NCI-H2196 treated with DMSO at 0.1 percent for 48 hours (cell line): ENCODE data around the gene KPNA2.
"Not testable (repeated sequence)": the region's sequence is repeated elsewhere in the genome, so short reads cannot be mapped to it uniquely, and the experiment has no call there.

Experiments used
- DNase-seq: peaks from one replicate; lab custom pipeline; 2025; ENCODE audit not compliant: unreplicated experiment; lab: John Stamatoyannopoulos, UW

The KPNA2 gene

DNA sequence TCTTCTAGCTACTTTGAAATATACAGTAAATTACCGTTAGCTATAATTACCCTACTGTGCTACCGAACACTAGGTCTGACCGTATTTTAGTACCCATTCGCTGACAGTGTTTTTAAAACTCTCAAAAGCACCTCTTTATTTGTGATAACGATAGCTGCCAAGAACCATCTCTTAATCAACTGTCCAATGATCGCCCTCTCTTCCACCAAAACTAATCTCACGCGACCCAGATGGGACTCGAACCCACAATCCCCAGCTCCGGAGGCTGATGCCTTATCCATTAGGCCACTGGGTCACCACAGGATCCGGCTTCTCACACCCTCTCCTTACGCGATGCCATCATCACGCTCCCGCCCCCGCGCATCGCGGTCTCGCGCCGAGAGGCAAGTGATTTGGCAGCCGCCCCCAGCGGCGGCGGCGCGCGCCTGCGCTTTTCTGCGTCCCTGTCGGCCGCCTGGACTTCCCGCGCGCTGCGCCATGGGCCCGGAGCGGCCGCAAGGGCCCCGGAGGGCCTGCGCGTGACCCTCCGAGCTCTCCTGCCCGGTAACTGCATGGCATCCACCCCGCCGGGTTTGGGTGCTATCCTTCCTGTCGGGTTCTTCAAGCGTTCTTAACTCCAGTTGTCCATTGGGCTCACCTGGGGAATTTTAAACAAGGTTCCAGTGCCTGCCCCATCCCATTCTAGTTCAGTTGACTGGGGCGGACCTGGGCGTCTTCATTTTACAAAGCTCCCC lies 15.7 kb upstream of the KPNA2 start:
- peak; percentile 93 for DNase-seq

DNA sequence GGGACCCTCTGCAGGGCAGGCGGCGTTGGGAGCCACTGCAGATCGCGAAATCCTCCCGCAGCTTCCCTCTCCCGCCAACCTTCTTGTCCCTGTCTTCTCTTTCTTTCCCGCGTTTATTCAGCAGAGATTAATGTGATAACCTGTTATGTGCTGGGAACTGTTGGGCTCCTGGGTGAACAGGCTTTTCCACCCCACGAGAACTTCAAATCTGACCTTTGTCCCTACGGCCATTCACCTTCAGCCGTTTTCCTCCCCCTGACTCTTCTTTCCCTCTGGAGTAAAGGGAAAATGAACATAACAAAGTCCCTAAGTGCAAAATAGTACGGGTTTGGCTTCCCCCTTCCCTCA lies 15.2 kb upstream of the KPNA2 start:
- DNase-seq: peak; percentile 36

- not testable (repeated sequence) for DNase-seq
These were observed 14.7 kb upstream of the KPNA2 start for GRCh38 chr17:68020791-68021190.

DNA sequence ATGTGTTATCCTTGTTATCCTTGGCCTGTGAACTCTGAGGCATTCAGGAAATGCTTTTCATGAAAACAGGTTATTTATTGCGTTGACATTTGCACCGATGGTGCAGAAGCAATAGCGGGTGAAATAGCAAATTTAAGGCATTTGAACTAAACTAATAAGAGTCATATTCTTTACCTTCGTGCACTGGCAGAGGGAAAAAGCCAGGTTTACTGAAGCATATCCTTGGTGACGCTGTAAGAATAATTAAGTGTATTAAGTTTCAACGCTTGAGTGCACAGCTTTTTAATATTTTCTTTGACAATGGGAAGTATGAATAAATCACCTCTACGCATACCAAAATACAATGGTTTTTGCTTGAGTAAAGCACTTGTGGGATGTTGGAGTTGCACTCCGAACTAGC lies 13.6 kb upstream of the KPNA2 start:
- DNase-seq: no peak

- not testable (repeated sequence) for DNase-seq
These were observed 13.0 kb upstream of the KPNA2 start for GRCh38 chr17:68022547-68022946.

- DNase-seq: peak; percentile 91
These were observed 5.9 kb upstream of the KPNA2 start for GRCh38 chr17:68029512-68030215.

DNA sequence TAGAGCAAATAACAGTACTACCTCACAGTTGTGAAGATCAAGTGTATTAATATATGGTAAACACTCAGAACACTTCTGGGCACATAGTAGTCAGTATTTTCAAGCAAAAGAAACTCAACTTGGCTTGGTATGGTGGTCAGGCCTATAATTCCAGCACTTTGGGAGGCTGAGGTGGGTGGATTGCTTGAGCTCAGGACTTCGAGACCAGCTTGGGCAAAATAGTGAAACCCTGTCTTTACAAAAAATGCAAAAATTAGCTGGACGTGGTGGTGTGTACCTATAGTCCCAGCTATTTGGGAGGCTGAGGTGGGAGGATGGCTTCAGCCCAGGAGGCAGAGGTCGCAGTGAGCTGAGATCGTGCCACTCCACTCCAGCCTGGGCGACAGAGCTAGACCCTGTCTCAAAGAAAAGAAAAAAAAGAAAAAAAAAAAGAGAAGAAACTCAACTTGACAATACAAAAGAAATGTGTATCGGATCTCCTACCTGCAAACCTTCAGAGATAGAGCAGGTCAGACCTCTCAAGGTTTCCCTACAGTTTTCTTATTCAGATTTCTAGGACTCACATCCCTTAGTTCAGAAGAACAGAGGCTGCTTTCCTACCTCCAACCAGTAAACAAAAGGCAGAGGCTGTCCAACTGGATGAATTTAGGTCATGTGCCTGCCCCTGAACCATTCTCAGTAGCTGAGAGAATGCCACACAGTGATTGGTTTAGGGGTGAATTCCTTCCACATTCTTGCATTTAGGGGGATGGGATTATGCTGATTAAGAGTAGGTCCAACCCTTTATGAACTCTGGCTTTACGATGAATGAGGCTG lies 1.7 kb upstream of the KPNA2 start:
- DNase-seq: peak; percentile 10

DNA sequence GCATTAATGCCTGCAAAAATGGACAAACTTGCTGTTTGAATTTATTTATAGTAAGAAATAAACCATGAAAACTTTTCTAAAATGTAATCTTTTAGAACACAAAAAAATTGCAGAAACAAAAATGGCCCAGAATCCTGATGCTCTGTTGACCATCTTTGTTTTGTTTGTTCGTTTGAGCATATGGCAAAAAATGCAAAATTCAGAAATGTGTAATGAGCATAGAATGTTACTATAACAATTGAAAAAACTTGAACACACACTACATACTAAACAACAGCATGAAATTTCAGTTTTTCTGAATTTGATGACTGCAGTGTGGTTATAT lies 1.1 kb upstream of the KPNA2 start:
- DNase-seq: no peak

DNA sequence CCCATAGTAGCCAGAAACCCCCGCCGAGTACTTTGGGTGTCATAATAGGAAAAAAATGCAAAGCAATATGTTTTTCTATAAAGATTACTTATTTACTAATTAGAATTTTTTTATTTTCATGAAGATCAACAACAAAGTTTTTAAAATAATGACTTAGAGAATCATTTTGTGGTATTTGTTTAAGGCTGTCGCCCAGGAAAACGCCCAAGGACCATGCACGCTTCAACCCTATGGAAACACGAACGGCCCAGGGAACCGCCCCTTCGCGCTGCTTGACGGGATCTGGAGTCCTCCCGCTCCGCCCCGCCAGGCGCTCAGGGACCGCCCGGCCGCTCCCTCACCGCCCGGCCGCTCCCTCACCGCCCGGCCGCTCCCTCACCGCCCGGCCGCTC lies 408 bp upstream of the KPNA2 start:
- peak; percentile 96 for DNase-seq

DNA sequence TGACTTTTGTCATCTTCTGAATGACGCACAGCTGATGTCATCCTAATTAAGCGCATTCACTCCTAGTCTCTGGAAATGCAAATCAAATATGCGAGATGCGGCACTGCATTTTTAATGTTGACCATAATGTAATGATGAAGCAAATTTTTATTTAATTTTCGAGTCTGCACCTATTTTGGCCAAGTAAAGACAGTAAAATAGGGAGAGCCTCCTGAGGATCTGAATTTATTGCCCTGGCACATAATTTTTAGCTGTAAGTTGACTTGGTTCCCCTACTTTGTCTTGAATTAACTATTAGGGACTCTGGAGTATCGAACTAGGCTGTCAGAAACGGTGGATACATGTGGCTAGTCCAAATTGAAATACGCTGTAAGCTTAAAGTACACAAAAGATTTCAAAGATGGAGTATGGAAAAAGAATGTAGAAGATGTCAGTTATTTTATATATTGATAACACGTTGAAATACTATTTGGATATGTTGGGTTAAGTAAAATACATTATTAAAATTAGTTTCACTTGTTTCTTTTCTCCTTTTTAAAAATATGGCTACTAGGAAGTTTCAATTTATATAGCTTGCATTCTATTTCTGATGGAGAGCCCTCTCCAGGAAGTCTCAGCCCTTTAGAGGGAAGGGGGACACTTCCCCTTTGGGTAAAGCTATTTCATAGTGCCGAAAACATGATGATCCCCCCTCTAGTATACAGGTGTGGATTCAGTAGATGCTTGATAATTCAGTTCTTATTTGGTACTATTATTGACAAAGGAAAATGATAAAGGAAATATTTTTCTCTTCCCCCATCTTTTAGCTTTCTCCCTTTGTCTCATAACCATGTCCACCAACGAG lies 991 bp downstream of the KPNA2 start:
- no peak for DNase-seq

- DNase-seq: no peak
These were observed 11.8 kb downstream of the KPNA2 start for GRCh38 chr17:68047153-68047846.

- not testable (repeated sequence) for DNase-seq
These were observed 12.5 kb downstream of the KPNA2 start for GRCh38 chr17:68047890-68048542.

- DNase-seq: no peak
These were observed 13.5 kb downstream of the KPNA2 start for GRCh38 chr17:68048996-68049395.

DNA sequence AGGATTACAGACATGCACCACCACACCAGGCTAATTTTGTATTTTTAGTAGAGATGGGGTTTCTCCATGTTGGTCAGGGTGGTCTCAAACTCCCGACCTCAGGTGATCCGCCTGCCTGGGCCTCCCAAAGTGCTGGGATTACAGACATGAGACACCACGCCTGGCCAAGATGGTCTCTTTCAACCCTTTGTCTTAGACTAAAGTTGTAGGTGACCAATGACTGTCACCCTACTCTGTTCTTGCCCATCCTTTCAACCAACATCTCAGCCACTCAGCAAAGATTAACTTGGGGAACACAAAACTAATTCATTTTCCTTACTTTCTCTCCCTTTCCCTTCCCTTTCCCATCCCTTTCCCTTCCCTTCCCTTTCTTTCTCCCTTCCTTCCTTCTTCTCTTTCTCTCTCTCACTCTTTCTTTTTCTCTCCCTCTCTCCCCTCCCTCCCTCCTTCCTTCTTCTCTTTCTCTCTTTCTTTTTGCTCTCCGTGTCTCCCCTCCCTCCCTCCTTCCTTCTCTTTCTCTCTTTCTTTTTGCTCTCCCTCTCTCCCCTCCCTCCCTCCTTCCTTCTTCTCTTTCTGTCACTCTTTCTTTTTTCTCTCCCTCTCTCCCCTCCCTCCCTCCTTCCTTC lies 14.4 kb downstream of the KPNA2 start:
- DNase-seq: not testable (repeated sequence)

GRCh38 chr17:68051321-68052312 lies 16.1 kb downstream of the KPNA2 start:
- not testable (repeated sequence) for DNase-seq

DNA sequence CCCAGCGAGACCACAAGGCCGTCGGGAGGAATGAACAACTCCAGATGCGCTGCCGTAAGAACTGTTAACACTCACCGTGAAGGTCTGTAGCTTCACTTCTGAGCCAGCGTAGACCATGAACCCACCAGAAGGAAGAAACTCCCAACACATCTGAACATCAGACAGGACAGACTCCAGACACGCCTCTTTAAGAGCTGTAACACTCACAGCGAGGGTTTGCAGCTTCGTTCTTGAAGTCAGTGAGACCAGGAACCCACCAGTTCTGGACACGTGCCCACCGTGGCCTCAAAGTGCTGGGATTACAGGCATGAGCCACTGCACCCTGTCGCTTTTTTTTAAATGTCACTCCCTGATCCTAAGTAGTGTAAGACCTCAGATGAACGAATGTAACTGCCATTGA lies 17.3 kb downstream of the KPNA2 start:
- DNase-seq: no peak

DNA sequence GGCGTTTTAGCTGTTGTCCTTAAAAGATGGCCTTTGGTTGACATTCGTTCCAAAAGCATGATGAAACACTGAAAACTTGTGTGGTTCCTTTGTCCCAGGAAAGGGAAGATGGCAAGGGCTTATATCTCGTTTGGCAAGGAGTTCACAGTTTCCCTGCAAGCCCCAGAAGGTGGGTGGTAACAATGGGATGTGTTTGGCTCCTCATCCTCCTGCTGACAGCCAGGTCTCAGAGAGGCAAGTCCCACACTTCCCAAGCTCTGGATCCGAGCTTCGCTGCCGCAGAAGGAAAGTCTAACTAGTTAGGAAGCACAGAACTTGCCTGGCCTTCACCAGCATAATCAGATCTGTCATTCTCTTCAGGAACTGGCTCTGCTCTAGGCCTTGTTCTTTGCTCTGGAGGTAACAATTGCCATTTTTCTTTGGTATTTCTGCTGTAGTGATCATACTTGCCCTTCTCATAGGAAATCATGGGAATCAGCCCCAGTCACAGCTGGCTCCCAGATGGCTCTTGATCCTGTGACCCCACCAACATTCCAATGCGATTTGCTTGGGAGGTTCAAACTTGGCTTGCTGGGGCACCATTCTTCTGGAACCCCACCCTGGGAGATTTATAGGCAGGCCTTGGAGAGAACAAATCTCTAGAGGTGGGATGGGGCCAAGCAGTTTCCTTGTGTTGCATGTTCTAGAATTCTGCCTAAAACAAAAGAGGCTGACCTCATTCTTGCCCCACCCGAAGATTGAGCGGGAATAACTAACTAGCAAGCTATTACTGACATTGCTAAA lies 17.9 kb downstream of the KPNA2 start:
- no peak for DNase-seq
